SK-N-MC (cell line): Measurements from ENCODE around the gene NCKAP5.
"Not testable (repeated sequence)": the region's sequence is repeated elsewhere in the genome, so short reads cannot be mapped to it uniquely, and the experiment has no call there.

Source experiments
- EZH2 ChIP-seq: fragments of 200-600 bp; sonication (generic); IDR thresholded peaks from one replicate; pipeline ENCODE4 v1.6.1; 2017; ENCODE audit warnings: antibody characterized with exemption
- POLR2AphosphoS5 ChIP-seq: IDR thresholded peaks from 2 replicates; pipeline ENCODE4 v1.6.1; 2012; ENCODE audit warnings: mild to moderate bottlenecking, low read depth, low read length, borderline replicate concordance

DNA sequence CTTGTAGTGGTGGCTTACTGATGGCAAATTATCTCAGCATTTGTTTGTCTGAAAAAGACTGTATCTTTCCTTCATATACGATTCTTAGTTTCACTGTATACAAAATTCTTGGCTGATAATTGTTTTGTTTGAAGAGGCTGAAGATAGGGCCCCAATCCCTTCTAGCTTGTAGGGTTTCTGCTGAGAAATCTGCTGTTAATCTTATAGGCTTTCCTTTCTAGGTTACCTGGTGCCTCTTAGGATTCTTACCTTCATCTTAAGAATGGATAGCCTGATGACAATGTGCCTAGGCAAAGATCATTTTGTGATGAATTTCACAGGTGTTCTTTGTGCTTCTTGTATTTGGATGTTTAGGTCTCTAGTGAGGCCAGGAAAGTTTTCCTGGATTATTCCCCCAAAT lies 758.3 kb downstream of the NCKAP5 start:
- not testable (repeated sequence) for TF ChIP-seq POLR2AphosphoS5, EZH2
